ENCODE measurements around the gene DPF3. TPM values are rescaled to one million over a fixed set of nuclear protein-coding genes. Genes with fewer than 3 reads are reported as not detected.

The DPF3 gene
- polyA plus RNA-seq, 1 experiment: 3.6 TPM

- no peak for TF ChIP-seq CTCF (IDR thresholded peaks at IDR 0.05; ENCODE audit: insufficient read depth, low read depth, low read length)
- Histone ChIP-seq H3K27me3 (ENCODE audit: control insufficient read depth, insufficient read depth, low read length) (no peaks in the 10 kb centered on the region), H3K4me3 (ENCODE audit: low read depth, low read length) (no peak overlapping the region), H3K36me3 (ENCODE audit: control insufficient read depth, insufficient read depth, low read length) (no peaks in the 10 kb centered on the region)
- no peak for DNase-seq (ENCODE audit: low read depth)
- CTCF ChIA-PET: no interaction called here
- POLR2A ChIA-PET: no interaction called here
Observed at GRCh38 chr14:72605921-72606220, 288.0 kb downstream of the DPF3 start.

GRCh38 chr14:72605096-72605920 lies 288.6 kb downstream of the DPF3 start:
- ChIA-PET CTCF (no interaction called here), POLR2A (no interaction called here)
- TF ChIP-seq CTCF (IDR thresholded peaks at IDR 0.05; ENCODE audit: insufficient read depth, low read depth, low read length): no peak
- H3K27me3 ChIP-seq (ENCODE audit: control insufficient read depth, insufficient read depth, low read length): no peaks in the 10 kb centered on the region
- no peak for DNase-seq (ENCODE audit: low read depth)
- no peak overlapping the region for H3K4me3 ChIP-seq (ENCODE audit: low read depth, low read length)
- H3K36me3 ChIP-seq (ENCODE audit: control insufficient read depth, insufficient read depth, low read length): no peaks in the 10 kb centered on the region

GRCh38 chr14:72604133-72604532 lies 289.8 kb downstream of the DPF3 start:
- ChIA-PET CTCF (no interaction called here), POLR2A (no interaction called here)
- DNase-seq (ENCODE audit: low read depth): no peak

GRCh38 chr14:72603639-72604038 lies 290.3 kb downstream of the DPF3 start:
- Histone ChIP-seq H3K36me3 (ENCODE audit: control insufficient read depth, insufficient read depth, low read length) (no peaks in the 10 kb centered on the region), H3K4me3 (ENCODE audit: low read depth, low read length) (no peak overlapping the region), H3K27me3 (ENCODE audit: control insufficient read depth, insufficient read depth, low read length) (no peaks in the 10 kb centered on the region)
- TF ChIP-seq CTCF (IDR thresholded peaks at IDR 0.05; ENCODE audit: insufficient read depth, low read depth, low read length): no peak
- DNase-seq (ENCODE audit: low read depth): no peak
- ChIA-PET POLR2A (no interaction called here), CTCF (no interaction called here)

More at GRCh38 chr14:72604133-72604532, 289.8 kb downstream of the DPF3 start:
- Histone ChIP-seq H3K4me3 (ENCODE audit: low read depth, low read length) (no peak overlapping the region), H3K36me3 (ENCODE audit: control insufficient read depth, insufficient read depth, low read length) (no peaks in the 10 kb centered on the region), H3K27me3 (ENCODE audit: control insufficient read depth, insufficient read depth, low read length) (no peaks in the 10 kb centered on the region)
- no peak for TF ChIP-seq CTCF (IDR thresholded peaks at IDR 0.05; ENCODE audit: insufficient read depth, low read depth, low read length)

GRCh38 chr14:72600551-72601330 lies 293.2 kb downstream of the DPF3 start:
- Histone ChIP-seq H3K36me3 (ENCODE audit: control insufficient read depth, insufficient read depth, low read length) (no peaks in the 10 kb centered on the region), H3K27me3 (ENCODE audit: control insufficient read depth, insufficient read depth, low read length) (no peaks in the 10 kb centered on the region), H3K4me3 (ENCODE audit: low read depth, low read length) (no peak overlapping the region)
- ChIA-PET POLR2A (no interaction called here), CTCF (no interaction called here)
- no peak for TF ChIP-seq CTCF (IDR thresholded peaks at IDR 0.05; ENCODE audit: insufficient read depth, low read depth, low read length)
- no peak for DNase-seq (ENCODE audit: low read depth)
